GM23338 (cell line): ENCODE measurements around the gene ONECUT1.

Source experiments
- CREB1 ChIP-seq: fragments of 250-450 bp; sonication (Bioruptor Pico); IDR thresholded peaks from 2 replicates; pipeline ENCODE4 v1.5.0; 2020; ENCODE audit warnings: low read depth, mild to moderate bottlenecking, moderate library complexity
- EZH2 ChIP-seq: fragments of 200-600 bp; sonication (generic); IDR thresholded peaks from one replicate; pipeline ENCODE4 v1.8.0; 2017; ENCODE audit warnings: antibody characterized with exemption, mild to moderate bottlenecking, low read depth; ENCODE audit not compliant: unreplicated experiment
- EZH2phosphoT487 ChIP-seq: fragments of 200-600 bp; sonication (generic); IDR thresholded peaks from one replicate; pipeline ENCODE4 v1.8.1; 2018; ENCODE audit warnings: antibody characterized with exemption; ENCODE audit not compliant: unreplicated experiment
- JUNB ChIP-seq: IDR thresholded peaks from one replicate; pipeline ENCODE4 v1.6.1; 2016; ENCODE audit warnings: antibody characterized with exemption; ENCODE audit not compliant: unreplicated experiment
- NANOG ChIP-seq: IDR thresholded peaks from 2 replicates; pipeline ENCODE4 v1.6.1; 2016; ENCODE audit warnings: antibody characterized with exemption, borderline replicate concordance
- POLR2AphosphoS5 ChIP-seq: IDR thresholded peaks from 2 replicates; pipeline ENCODE4 v1.6.1; 2016; ENCODE audit warnings: antibody characterized with exemption, low read depth
- STAT1 ChIP-seq: IDR thresholded peaks from one replicate; pipeline ENCODE4 v1.6.1; 2016; ENCODE audit warnings: antibody characterized with exemption; ENCODE audit not compliant: unreplicated experiment
- ZNF114 ChIP-seq: fragments of 250-450 bp; sonication (Bioruptor Pico); IDR thresholded peaks from 2 replicates; pipeline ENCODE4 v1.5.0; 2020; ENCODE audit warnings: mild to moderate bottlenecking, moderate library complexity
- ZNF331 ChIP-seq: fragments of 250-450 bp; sonication (Bioruptor Pico); IDR thresholded peaks from 2 replicates; pipeline ENCODE4 v1.5.0; 2020; ENCODE audit warnings: low read depth, mild to moderate bottlenecking, moderate library complexity
- TF ChIP-seq, protein P1 (sequence below), 2 experiments: fragments of 200-600 bp in 1 of 2; sonication (generic) in 1 of 2; conservative IDR thresholded peaks; 2 replicates each; pipeline versions ENCODE4 v1.5.1 to v1.6.1; 2016 to 2017; ENCODE audit warnings: antibody characterized with exemption in 2 of 2, low read depth in 2 of 2, mild to moderate bottlenecking in 2 of 2, moderate library complexity in 1 of 2
- TF ChIP-seq, protein P2 (sequence below): IDR thresholded peaks from 2 replicates; pipeline ENCODE4 v1.6.1; 2016; ENCODE audit warnings: antibody characterized with exemption
- TF ChIP-seq, protein P3 (sequence below): IDR thresholded peaks from one replicate; pipeline ENCODE4 v1.6.1; 2018; ENCODE audit warnings: antibody characterized with exemption; ENCODE audit not compliant: unreplicated experiment
- TF ChIP-seq, protein P4 (sequence below): fragments of 250-450 bp; sonication (Bioruptor Pico); IDR thresholded peaks from 2 replicates; pipeline ENCODE4 v1.5.0; 2020; ENCODE audit warnings: mild to moderate bottlenecking, moderate library complexity

DNA sequence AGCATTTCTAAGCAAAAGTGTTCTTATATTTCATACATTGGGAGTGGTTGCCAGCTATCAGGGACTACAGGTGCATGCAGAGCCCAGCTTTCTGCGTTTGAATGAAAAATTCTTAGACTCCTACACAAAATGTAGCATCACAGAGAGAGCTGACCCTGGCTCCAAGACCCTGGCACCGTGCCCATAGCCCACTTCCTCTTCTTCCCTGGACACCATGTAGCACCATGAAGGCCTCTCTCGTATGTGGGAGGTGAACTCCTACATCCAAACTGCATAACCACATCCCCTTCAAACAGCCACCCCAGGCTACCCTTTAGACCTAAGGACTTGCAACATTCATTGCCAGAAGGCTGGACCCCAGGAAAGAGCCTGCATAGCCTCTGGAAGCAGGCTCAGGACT, 75.2 kb downstream of the ONECUT1 start:
- TF ChIP-seq, protein P1, sequence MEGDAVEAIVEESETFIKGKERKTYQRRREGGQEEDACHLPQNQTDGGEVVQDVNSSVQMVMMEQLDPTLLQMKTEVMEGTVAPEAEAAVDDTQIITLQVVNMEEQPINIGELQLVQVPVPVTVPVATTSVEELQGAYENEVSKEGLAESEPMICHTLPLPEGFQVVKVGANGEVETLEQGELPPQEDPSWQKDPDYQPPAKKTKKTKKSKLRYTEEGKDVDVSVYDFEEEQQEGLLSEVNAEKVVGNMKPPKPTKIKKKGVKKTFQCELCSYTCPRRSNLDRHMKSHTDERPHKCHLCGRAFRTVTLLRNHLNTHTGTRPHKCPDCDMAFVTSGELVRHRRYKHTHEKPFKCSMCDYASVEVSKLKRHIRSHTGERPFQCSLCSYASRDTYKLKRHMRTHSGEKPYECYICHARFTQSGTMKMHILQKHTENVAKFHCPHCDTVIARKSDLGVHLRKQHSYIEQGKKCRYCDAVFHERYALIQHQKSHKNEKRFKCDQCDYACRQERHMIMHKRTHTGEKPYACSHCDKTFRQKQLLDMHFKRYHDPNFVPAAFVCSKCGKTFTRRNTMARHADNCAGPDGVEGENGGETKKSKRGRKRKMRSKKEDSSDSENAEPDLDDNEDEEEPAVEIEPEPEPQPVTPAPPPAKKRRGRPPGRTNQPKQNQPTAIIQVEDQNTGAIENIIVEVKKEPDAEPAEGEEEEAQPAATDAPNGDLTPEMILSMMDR (conservative IDR thresholded peaks at IDR 0.05; ENCODE audit: low read depth in 2 of 2), result no peak
- TF ChIP-seq EZH2 (no peak), ZNF331 (no peak), POLR2AphosphoS5 (no peak), CREB1 (no peak), EZH2phosphoT487 (no peak), ZNF114 (no peak), JUNB (no peak), STAT1 (no peak), NANOG (no peak)
- TF ChIP-seq, protein P2, sequence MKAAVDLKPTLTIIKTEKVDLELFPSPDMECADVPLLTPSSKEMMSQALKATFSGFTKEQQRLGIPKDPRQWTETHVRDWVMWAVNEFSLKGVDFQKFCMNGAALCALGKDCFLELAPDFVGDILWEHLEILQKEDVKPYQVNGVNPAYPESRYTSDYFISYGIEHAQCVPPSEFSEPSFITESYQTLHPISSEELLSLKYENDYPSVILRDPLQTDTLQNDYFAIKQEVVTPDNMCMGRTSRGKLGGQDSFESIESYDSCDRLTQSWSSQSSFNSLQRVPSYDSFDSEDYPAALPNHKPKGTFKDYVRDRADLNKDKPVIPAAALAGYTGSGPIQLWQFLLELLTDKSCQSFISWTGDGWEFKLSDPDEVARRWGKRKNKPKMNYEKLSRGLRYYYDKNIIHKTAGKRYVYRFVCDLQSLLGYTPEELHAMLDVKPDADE, result no peak
- TF ChIP-seq, protein P3, sequence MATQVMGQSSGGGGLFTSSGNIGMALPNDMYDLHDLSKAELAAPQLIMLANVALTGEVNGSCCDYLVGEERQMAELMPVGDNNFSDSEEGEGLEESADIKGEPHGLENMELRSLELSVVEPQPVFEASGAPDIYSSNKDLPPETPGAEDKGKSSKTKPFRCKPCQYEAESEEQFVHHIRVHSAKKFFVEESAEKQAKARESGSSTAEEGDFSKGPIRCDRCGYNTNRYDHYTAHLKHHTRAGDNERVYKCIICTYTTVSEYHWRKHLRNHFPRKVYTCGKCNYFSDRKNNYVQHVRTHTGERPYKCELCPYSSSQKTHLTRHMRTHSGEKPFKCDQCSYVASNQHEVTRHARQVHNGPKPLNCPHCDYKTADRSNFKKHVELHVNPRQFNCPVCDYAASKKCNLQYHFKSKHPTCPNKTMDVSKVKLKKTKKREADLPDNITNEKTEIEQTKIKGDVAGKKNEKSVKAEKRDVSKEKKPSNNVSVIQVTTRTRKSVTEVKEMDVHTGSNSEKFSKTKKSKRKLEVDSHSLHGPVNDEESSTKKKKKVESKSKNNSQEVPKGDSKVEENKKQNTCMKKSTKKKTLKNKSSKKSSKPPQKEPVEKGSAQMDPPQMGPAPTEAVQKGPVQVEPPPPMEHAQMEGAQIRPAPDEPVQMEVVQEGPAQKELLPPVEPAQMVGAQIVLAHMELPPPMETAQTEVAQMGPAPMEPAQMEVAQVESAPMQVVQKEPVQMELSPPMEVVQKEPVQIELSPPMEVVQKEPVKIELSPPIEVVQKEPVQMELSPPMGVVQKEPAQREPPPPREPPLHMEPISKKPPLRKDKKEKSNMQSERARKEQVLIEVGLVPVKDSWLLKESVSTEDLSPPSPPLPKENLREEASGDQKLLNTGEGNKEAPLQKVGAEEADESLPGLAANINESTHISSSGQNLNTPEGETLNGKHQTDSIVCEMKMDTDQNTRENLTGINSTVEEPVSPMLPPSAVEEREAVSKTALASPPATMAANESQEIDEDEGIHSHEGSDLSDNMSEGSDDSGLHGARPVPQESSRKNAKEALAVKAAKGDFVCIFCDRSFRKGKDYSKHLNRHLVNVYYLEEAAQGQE, result no peak
- TF ChIP-seq, protein P4, sequence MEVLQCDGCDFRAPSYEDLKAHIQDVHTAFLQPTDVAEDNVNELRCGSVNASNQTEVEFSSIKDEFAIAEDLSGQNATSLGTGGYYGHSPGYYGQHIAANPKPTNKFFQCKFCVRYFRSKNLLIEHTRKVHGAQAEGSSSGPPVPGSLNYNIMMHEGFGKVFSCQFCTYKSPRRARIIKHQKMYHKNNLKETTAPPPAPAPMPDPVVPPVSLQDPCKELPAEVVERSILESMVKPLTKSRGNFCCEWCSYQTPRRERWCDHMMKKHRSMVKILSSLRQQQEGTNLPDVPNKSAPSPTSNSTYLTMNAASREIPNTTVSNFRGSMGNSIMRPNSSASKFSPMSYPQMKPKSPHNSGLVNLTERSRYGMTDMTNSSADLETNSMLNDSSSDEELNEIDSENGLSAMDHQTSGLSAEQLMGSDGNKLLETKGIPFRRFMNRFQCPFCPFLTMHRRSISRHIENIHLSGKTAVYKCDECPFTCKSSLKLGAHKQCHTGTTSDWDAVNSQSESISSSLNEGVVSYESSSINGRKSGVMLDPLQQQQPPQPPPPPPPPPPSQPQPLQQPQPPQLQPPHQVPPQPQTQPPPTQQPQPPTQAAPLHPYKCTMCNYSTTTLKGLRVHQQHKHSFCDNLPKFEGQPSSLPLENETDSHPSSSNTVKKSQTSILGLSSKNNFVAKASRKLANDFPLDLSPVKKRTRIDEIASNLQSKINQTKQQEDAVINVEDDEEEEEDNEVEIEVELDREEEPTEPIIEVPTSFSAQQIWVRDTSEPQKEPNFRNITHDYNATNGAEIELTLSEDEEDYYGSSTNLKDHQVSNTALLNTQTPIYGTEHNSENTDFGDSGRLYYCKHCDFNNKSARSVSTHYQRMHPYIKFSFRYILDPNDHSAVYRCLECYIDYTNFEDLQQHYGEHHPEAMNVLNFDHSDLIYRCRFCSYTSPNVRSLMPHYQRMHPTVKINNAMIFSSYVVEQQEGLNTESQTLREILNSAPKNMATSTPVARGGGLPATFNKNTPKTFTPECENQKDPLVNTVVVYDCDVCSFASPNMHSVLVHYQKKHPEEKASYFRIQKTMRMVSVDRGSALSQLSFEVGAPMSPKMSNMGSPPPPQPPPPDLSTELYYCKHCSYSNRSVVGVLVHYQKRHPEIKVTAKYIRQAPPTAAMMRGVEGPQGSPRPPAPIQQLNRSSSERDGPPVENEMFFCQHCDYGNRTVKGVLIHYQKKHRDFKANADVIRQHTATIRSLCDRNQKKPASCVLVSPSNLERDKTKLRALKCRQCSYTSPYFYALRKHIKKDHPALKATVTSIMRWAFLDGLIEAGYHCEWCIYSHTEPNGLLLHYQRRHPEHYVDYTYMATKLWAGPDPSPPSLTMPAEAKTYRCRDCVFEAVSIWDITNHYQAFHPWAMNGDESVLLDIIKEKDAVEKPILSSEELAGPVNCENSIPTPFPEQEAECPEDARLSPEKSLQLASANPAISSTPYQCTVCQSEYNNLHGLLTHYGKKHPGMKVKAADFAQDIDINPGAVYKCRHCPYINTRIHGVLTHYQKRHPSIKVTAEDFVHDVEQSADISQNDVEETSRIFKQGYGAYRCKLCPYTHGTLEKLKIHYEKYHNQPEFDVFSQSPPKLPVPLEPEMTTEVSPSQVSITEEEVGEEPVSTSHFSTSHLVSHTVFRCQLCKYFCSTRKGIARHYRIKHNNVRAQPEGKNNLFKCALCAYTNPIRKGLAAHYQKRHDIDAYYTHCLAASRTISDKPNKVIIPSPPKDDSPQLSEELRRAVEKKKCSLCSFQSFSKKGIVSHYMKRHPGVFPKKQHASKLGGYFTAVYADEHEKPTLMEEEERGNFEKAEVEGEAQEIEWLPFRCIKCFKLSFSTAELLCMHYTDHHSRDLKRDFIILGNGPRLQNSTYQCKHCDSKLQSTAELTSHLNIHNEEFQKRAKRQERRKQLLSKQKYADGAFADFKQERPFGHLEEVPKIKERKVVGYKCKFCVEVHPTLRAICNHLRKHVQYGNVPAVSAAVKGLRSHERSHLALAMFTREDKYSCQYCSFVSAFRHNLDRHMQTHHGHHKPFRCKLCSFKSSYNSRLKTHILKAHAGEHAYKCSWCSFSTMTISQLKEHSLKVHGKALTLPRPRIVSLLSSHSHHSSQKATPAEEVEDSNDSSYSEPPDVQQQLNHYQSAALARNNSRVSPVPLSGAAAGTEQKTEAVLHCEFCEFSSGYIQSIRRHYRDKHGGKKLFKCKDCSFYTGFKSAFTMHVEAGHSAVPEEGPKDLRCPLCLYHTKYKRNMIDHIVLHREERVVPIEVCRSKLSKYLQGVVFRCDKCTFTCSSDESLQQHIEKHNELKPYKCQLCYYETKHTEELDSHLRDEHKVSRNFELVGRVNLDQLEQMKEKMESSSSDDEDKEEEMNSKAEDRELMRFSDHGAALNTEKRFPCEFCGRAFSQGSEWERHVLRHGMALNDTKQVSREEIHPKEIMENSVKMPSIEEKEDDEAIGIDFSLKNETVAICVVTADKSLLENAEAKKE, result no peak
